Astrocyte (in vitro differentiated cells and primary cell): Measurements from ENCODE around the gene GLRX.

Experiments
- EZH2 ChIP-seq: IDR thresholded peaks from 2 replicates; pipeline ENCODE4 v1.6.1; 2012; ENCODE audit warnings: mild to moderate bottlenecking, low read length, inconsistent platforms; ENCODE audit not compliant: insufficient read depth
- TF ChIP-seq, protein P1 (sequence below): IDR thresholded peaks from 2 replicates; pipeline ENCODE4 v1.5.1; 2011; ENCODE audit warnings: low read depth, mild to moderate bottlenecking, inconsistent platforms, low read length, moderate library complexity; ENCODE audit not compliant: insufficient read depth

DNA sequence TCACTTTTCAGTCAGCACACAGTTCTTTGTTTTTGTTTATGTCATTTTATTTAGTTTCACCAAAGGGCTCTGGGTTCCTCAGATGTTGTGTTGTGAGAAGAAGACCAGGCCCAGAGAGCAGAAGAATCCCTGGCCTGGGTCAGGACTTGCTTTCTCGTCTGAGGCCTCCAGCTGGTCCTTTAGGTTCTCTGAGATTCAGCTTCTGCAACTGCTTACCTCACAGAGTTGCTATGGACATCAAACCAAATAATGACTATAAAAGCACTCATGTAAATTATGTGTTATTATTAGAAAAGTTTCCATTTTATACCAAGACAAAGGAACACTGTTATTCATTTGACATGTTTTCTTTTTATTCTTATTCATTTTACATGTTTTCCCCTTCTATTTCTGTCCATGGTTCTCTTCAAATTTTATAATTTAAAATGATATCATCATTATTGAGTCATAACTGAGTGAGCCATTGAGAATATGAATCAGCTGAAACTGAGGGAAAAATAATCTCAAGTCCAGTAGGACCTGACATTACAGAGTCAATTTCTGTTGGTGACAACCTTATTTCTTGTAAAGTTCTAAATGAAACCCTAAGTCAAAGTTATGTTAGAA is 44.0 kb upstream of the GLRX start:
- TF ChIP-seq, protein P1, sequence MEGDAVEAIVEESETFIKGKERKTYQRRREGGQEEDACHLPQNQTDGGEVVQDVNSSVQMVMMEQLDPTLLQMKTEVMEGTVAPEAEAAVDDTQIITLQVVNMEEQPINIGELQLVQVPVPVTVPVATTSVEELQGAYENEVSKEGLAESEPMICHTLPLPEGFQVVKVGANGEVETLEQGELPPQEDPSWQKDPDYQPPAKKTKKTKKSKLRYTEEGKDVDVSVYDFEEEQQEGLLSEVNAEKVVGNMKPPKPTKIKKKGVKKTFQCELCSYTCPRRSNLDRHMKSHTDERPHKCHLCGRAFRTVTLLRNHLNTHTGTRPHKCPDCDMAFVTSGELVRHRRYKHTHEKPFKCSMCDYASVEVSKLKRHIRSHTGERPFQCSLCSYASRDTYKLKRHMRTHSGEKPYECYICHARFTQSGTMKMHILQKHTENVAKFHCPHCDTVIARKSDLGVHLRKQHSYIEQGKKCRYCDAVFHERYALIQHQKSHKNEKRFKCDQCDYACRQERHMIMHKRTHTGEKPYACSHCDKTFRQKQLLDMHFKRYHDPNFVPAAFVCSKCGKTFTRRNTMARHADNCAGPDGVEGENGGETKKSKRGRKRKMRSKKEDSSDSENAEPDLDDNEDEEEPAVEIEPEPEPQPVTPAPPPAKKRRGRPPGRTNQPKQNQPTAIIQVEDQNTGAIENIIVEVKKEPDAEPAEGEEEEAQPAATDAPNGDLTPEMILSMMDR: no peak
- TF ChIP-seq EZH2: no peak
